RPMI7951 (cell line): ENCODE measurements around the gene OR2H2. TPM values are rescaled to one million over a fixed set of nuclear protein-coding genes. Genes with fewer than 3 reads are reported as not detected.
A peak's percentile ranks its signal among the peaks of the same experiment; 100 is the strongest.

Experiments
- DNase-seq: peaks from one replicate; pipeline ENCODE4 v3.0.0-alpha.2; 2012; ENCODE audit warnings: low read depth
- total RNA-seq: library from RNA; depleted of rRNA; stranded (reverse); fragments of >200 nt; shearing (Covaris generic); gene quantifications from 2 replicates; pipeline ENCODE4 v1.2.3, GENCODE V29; 2014; rRNA removed

OR2H2 gene
- not detected in 2 replicates for total RNA-seq

DNA sequence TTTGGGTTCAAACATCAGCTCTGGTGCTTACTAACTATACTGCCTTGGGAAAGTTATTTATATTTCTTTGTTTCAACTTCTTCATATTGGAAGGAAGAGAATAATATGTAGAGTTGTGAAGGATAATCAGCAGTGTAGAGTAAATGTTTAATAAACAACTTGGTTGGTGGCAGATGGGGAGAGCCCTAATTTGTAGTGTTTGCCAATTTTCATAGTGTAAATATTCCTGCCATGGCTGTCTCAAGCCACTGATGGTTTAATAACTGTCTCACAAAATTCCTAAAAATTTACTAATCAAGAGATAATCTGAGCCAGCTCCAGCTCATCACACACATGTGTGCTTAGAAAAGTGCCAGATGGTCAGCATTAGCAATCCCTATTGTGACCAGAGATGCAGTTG, at the start of gene OR2H2:
Gene OR2H2 (plus strand): TSS at position 301 of the 400 bp plus-strand sequence. CDS start 2,824 bp downstream, outside the sequence.
- no peak for DNase-seq

- DNase-seq, result no peak
Observed at GRCh38 chr6:29537714-29538403, 47.1 kb upstream of the OR2H2 start.

GRCh38 chr6:29547573-29547972, 37.3 kb upstream of the OR2H2 start:
- no peak for DNase-seq

DNA sequence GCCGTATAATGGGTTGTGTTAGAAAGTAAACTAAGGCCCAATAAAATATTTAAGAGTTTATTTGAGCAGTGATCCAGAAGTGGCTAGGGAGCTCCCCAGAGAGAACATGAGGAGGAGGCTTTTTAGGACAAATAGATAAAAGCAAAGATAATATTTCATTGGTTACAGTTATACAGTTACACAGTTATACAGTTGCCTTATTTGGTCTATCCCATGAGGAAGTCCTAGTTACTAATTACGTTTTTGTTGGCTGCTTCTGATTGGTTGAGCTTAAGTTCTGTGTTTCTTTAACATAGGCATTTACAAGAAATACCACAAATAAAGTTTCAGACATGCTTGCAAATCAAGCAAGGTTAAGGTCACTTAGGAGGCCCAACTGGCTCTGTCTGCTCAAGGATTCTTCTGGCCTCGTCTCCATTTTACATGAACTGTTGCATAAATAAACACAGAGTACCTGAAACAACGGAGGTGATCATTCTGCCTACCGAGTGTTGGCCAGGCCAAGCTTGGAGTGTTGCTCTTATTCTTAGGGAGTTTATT, 32.3 kb upstream of the OR2H2 start:
- DNase-seq, result peak; percentile 47

DNA sequence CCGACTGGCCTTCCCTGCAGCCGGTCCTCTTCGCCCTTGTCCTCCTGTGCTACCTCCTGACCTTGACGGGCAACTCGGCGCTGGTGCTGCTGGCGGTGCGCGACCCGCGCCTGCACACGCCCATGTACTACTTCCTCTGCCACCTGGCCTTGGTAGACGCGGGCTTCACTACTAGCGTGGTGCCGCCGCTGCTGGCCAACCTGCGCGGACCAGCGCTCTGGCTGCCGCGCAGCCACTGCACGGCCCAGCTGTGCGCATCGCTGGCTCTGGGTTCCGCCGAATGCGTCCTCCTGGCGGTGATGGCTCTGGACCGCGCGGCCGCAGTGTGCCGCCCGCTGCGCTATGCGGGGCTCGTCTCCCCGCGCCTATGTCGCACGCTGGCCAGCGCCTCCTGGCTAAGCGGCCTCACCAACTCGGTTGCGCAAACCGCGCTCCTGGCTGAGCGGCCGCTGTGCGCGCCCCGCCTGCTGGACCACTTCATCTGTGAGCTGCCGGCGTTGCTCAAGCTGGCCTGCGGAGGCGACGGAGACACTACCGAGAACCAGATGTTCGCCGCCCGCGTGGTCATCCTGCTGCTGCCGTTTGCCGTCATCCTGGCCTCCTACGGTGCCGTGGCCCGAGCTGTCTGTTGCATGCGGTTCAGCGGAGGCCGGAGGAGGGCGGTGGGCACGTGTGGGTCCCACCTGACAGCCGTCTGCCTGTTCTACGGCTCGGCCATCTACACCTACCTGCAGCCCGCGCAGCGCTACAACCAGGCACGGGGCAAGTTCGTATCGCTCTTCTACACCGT, 31.5 kb upstream of the OR2H2 start:
- DNase-seq, result no peak

- DNase-seq, result no peak
Observed at GRCh38 chr6:29554764-29555163, 30.2 kb upstream of the OR2H2 start.

DNA sequence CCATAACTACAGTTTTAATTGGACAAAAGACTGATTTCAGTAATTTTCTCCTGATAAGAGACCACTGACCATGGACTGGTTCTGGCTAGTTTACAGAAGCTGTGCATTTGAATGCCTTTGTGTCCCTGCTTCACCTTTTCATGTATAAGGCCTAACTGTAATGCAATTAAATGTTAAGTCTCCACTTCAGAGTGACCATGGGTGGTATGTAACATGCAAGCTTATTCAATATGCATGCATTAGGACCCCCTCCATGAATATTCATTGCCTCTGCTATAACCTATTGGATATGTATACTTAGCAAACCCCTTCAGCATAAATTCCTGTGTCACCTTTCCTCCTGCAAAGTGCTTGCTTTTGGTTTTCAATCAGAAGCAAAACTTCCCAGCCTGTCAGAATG, 27.6 kb upstream of the OR2H2 start:
- DNase-seq, result no peak

DNA sequence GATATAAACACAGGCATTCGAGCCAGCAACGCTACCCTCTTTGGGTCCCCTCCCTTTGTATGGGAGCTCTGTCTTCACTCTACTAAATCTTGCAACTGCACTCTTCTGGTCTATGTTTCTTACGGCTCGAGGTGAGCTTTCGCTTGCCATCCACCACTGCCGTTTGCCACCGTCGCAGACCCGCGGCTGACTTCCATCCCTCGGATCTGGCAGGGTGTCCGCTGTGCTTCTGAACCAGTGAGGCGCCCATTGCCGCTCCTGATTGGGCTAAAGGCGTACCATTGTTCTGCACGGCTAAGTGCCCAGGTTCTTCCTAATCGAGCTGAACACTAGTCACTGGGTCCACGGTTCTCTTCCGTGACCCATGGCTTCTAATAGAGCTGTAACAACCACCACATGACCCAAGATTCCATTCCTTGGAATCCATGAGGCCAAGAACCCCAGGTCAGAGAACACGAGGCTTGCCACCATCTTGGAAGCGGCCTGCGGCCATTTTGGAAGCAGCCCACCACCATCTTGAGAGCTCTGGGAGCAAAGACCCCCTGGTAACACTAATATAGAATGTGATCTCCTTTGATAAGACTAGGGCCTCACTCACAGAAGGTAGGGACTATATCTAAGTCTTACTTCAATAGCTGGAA, 26.4 kb upstream of the OR2H2 start:
- no peak for DNase-seq

- DNase-seq, result no peak
Observed at GRCh38 chr6:29559524-29560287, 25.2 kb upstream of the OR2H2 start, which contains the start of gene UBD. TSS of gene UBD (minus strand) at chr6:29559732. CDS start at chr6:29559701, 31 bp downstream.

GRCh38 chr6:29561091-29561490, 23.8 kb upstream of the OR2H2 start:
- DNase-seq, result no peak

- peak; percentile 14 for DNase-seq
Observed at GRCh38 chr6:29561606-29562181, 23.2 kb upstream of the OR2H2 start.

- no peak for DNase-seq
Observed at GRCh38 chr6:29563435-29563965, 21.4 kb upstream of the OR2H2 start.

DNA sequence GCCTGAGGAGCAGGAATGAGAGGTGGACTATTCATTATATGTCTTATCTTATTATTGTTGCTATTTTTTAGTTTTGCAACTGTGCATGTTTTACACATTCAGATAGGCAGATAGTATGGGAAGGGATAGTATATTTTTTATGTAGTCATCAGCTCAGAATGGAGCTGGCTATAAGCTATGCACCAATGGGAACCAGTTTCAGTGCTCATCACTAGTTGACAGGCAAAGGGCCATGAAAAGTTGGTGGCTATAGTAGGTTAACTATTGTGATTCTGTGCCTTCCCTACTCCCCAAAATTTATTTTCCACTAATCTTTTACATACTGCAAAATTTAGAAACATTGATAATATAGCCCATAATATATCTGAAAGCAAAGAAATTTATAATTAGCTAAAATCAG, 20.0 kb upstream of the OR2H2 start:
- no peak for DNase-seq

GRCh38 chr6:29566856-29567255, 18.1 kb upstream of the OR2H2 start:
- no peak for DNase-seq

GRCh38 chr6:29567541-29567940, 17.4 kb upstream of the OR2H2 start:
- no peak for DNase-seq

- DNase-seq, result peak; percentile 2
Observed at GRCh38 chr6:29567991-29568390, 16.9 kb upstream of the OR2H2 start.

DNA sequence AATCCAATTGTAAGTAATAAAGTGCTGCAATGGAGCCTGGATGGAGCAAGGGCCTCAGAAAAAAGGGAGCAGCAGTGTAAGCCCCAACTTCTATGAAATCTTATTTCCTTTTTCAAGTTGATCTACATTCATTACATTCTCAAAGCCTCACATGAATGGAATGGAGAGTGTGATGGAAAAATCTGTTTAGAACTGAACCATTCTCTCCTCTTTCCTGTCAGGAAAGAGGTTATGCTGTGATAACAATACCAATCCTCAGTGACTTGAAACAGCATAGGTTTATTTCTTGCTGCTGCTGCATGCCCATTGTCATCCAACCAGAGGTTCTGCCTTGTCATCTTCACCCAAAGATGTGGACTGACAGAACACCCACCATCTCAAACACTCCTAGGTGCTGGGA, 8.9 kb upstream of the OR2H2 start:
- no peak for DNase-seq

DNA sequence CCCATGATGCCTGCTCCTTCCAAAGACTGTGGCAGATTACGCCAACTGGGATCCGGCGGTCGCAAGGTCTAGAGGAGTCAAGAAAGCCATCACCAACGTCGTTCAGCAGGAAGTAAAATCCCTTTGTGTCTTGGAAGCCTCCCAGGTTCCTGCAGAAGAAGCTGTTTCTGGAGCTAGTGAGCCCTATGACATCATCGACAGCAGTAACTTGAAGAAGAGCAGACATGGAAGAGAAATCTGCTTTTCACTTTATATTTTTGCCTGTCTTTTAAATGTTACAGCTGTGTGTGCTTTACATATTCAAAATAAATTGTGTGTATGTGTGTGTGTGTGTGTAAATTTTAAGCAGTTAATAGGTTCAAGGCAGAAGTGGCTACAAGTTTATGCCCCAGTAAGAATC, 7.4 kb upstream of the OR2H2 start:
- DNase-seq, result no peak

- DNase-seq, result peak; percentile 47
Observed at GRCh38 chr6:29589423-29590048, 4.6 kb downstream of the OR2H2 start.

- DNase-seq, result no peak
Observed at GRCh38 chr6:29590218-29590808, 5.4 kb downstream of the OR2H2 start.
